ENCODE data around the gene RDH13. TPM values are rescaled to one million over a fixed set of nuclear protein-coding genes. Genes with fewer than 3 reads are reported as not detected.

RDH13 gene
- total RNA-seq, 1 experiment from 2014 or later = 80.4 TPM

- intact Hi-C loops (cut with micrococcal nuclease) = loop anchor here (10.0 kb wide), 1 partner anchor 88 kb away; the partner anchor contains the start of gene DNAAF3
- H3K36me3 ChIP-seq (ENCODE audit: low read depth, low read length) = no peaks in the 10 kb centered on the region
- no peaks in the 10 kb centered on the region for H3F3A ChIP-seq (ENCODE audit: low read length, unreplicated experiment)
- no peak for DNase-seq
- H3K4me1 ChIP-seq (ENCODE audit: insufficient read depth, low read length) = peaks cover 26% of the 10 kb centered on the region
- no peaks in the 10 kb centered on the region for H3K27me3 ChIP-seq (ENCODE audit: low read length)
- H3K27ac ChIP-seq (ENCODE audit: low read length) = 0 out of 2 replicates have a peak overlapping the region, but pooled peaks have one; percentile 44
- POLR2A ChIA-PET (ENCODE audit: unreplicated experiment) = no interaction called here
- H3K79me2 ChIP-seq (ENCODE audit: low read length) = peaks cover 11% of the 10 kb centered on the region; the same call in 1 of the 2 replicates
- peak overlapping the region; percentile 65 for H3K9ac ChIP-seq (ENCODE audit: low read length)
- ATAC-seq = no peak
- TF ChIP-seq EZH2phosphoT487 (IDR thresholded peaks at IDR 0.05; ENCODE audit: borderline replicate concordance, low read length) (no peak), CTCF (conservative IDR thresholded peaks at IDR 0.05; ENCODE audit: low read depth, low read length) (no peak)
- peak overlapping the region; percentile 83 for H3K4me2 ChIP-seq (ENCODE audit: low read length)
- CTCF ChIA-PET = no interaction called here
- H3K4me3 ChIP-seq (ENCODE audit: low read length) = peak overlapping the region; percentile 68
- no TSS peak for BruUV-seq (replicated peaks)
- no peak overlapping the region for H2AFZ ChIP-seq (ENCODE audit: low read length)
- H3K9me3 ChIP-seq (ENCODE audit: low read length) = no peaks in the 10 kb centered on the region
- H3K9me2 ChIP-seq (replicated peaks; ENCODE audit: low read length) = no peaks in the 10 kb centered on the region
- no peaks in the 10 kb centered on the region for H4K20me1 ChIP-seq (ENCODE audit: low read length)
These were observed 13.4 kb upstream of the RDH13 start for GRCh38 chr19:55076321-55076720.

GRCh38 chr19:55075371-55075998 is 12.5 kb upstream of the RDH13 start, which contains the start of gene EPS8L1:
EPS8L1 (plus strand) TSS chr19:55075869; CDS start chr19:55076445, 576 bp downstream.
- Histone ChIP-seq H4K20me1 (ENCODE audit: low read length) (no peaks in the 10 kb centered on the region), H3K9me2 (replicated peaks; ENCODE audit: low read length) (no peaks in the 10 kb centered on the region), H3K4me2 (ENCODE audit: low read length) (peak within 1 kb of the TSS; percentile 83), H3K36me3 (ENCODE audit: low read depth, low read length) (no peaks in the 10 kb centered on the region), H3K27ac (ENCODE audit: low read length) (peak within 1 kb of the TSS; percentile 44), H3K79me2 (ENCODE audit: low read length) (peaks cover 11% of the 10 kb centered on the region; the same call in 1 of the 2 replicates), H3K27me3 (ENCODE audit: low read length) (no peaks in the 10 kb centered on the region), H3K4me1 (ENCODE audit: insufficient read depth, low read length) (peaks cover 32% of the 10 kb centered on the region), H3F3A (ENCODE audit: low read length, unreplicated experiment) (peaks cover under 1% of the 10 kb centered on the region), H3K9me3 (ENCODE audit: low read length) (no peaks in the 10 kb centered on the region), H3K9ac (ENCODE audit: low read length) (peak within 1 kb of the TSS; percentile 65), H2AFZ (ENCODE audit: low read length) (peak within 1 kb of the TSS; percentile 45), H3K4me3 (ENCODE audit: low read length) (peak within 1 kb of the TSS; percentile 68)
- DNase-seq (peak; percentile 85), ATAC-seq (peak; percentile 59)
- no peak for TF ChIP-seq EZH2phosphoT487 (IDR thresholded peaks at IDR 0.05; ENCODE audit: borderline replicate concordance, low read length)
- no peak for TF ChIP-seq CTCF (conservative IDR thresholded peaks at IDR 0.05; ENCODE audit: low read depth, low read length)
- no peak for TF ChIP-seq EZH2 (IDR thresholded peaks at IDR 0.05; ENCODE audit: low read length, unreplicated experiment)
- POLR2A ChIA-PET (ENCODE audit: unreplicated experiment) = interaction anchor here (0.5 to 0.7 kb wide), 2 partner anchors 13 to 886 kb away, joined by 4 to 5 read pairs; partner anchors contain the start of gene RDH13
- BruUV-seq (replicated peaks) = TSS peak; percentile 44
- intact Hi-C loops (cut with micrococcal nuclease) = loop anchor here (10.0 kb wide), 1 partner anchor 89 kb away; the partner anchor contains the start of gene DNAAF3
- CTCF ChIA-PET = no interaction called here

GRCh38 chr19:55071913-55072312 is 9.0 kb upstream of the RDH13 start:
- peak overlapping the region; percentile 54 for H3K9ac ChIP-seq (ENCODE audit: low read length)

More at GRCh38 chr19:55071913-55072312, 9.0 kb upstream of the RDH13 start:
- H3K9me3 ChIP-seq (ENCODE audit: low read length) = no peaks in the 10 kb centered on the region
- TF ChIP-seq EZH2phosphoT487 (IDR thresholded peaks at IDR 0.05; ENCODE audit: borderline replicate concordance, low read length) (no peak), CTCF (conservative IDR thresholded peaks at IDR 0.05; ENCODE audit: low read depth, low read length) (no peak), EZH2 (IDR thresholded peaks at IDR 0.05; ENCODE audit: low read length, unreplicated experiment) (no peak)
- no peak for ATAC-seq
- no peaks in the 10 kb centered on the region for H4K20me1 ChIP-seq (ENCODE audit: low read length)
- peak overlapping the region; percentile 96 for H3K27ac ChIP-seq (ENCODE audit: low read length)
- ChIA-PET POLR2A (ENCODE audit: unreplicated experiment) (no interaction called here), CTCF (no interaction called here)
- peaks cover 7% of the 10 kb centered on the region; the same call in 1 of the 2 replicates for H3K79me2 ChIP-seq (ENCODE audit: low read length)
- peaks cover 9% of the 10 kb centered on the region for H3F3A ChIP-seq (ENCODE audit: low read length, unreplicated experiment)
- no peaks in the 10 kb centered on the region for H3K9me2 ChIP-seq (replicated peaks; ENCODE audit: low read length)
- BruUV-seq (replicated peaks) = no TSS peak
- peaks cover 43% of the 10 kb centered on the region for H3K4me1 ChIP-seq (ENCODE audit: insufficient read depth, low read length)
- no peak overlapping the region for H2AFZ ChIP-seq (ENCODE audit: low read length)
- DNase-seq = no peak
- peak overlapping the region; percentile 55 for H3K4me2 ChIP-seq (ENCODE audit: low read length)
- H3K27me3 ChIP-seq (ENCODE audit: low read length) = no peaks in the 10 kb centered on the region
- intact Hi-C loops (cut with micrococcal nuclease) = loop anchor here (10.0 kb wide), 1 partner anchor 93 kb away; the partner anchor contains the start of gene DNAAF3
- no peak overlapping the region for H3K4me3 ChIP-seq (ENCODE audit: low read length)
- no peaks in the 10 kb centered on the region for H3K36me3 ChIP-seq (ENCODE audit: low read depth, low read length)

Measured in PC-3 (cell line).